SK-N-SH (cell line): ENCODE data around the gene NIPAL3. TPM values are rescaled to one million over a fixed set of nuclear protein-coding genes. Genes with fewer than 3 reads are reported as not detected.

Experiments
- CTCF ChIA-PET: fragments of 300-600, 350-600 bp; formaldehyde crosslinking; extraction: SDS; loops from one replicate; lab custom pipeline; 2021; lab: Yijun Ruan, JAX
- POLR2A ChIA-PET: fragments of 350-600 bp; sonication (Branson Sonifier 250); formaldehyde crosslinking; extraction: SDS; loops from one replicate; lab custom pipeline; 2020; ENCODE audit warnings: antibody characterized with exemption, inconsistent platforms; lab: Yijun Ruan, JAX
- DNase-seq: peaks from one replicate; pipeline ENCODE4 v3.0.0; 2012
- H2AFZ ChIP-seq: fragments of 200-600 bp; sonication (generic); 2 replicates; pipeline ENCODE4 v1.8.1; 2016; ENCODE audit warnings: antibody characterized with exemption, mild to moderate bottlenecking, low read depth
- H3F3A ChIP-seq: fragments of 200-600 bp; sonication (generic); replicated peaks from 2 replicates; pipeline ENCODE3; 2016; ENCODE audit warnings: antibody characterized with exemption, mild to moderate bottlenecking; ENCODE audit not compliant: insufficient read depth
- H3K27ac ChIP-seq, 2 experiments: fragments of 200-500 bp in 1 of 2; fragments of 200-600 bp in 1 of 2; sonication (Bioruptor generic) in 1 of 2; sonication (generic), shearing (Covaris generic) in 1 of 2; 2 replicates each; pipeline versions ENCODE4 v1.5.1 to v1.6.1; 2014 to 2016; ENCODE audit warnings: low read depth in 2 of 2, inconsistent platforms in 1 of 2, low read length in 1 of 2, mild to moderate bottlenecking in 1 of 2, mixed read lengths in 1 of 2
- H3K27me3 ChIP-seq: fragments of 200-600 bp; sonication (generic), shearing (Covaris generic); 2 replicates; pipeline ENCODE4 v1.6.1; 2016; ENCODE audit warnings: mixed run types; ENCODE audit not compliant: insufficient read depth
- H3K36me3 ChIP-seq, 2 experiments: fragments of 200-500 bp in 1 of 2; fragments of 200-600 bp in 1 of 2; sonication (Bioruptor generic) in 1 of 2; sonication (generic) in 1 of 2; replicated peaks in 1 of 2; 2 replicates each; pipeline versions ENCODE3 to v1.5.1; 2014 to 2016; ENCODE audit warnings: low read length in 1 of 2, mild to moderate bottlenecking in 1 of 2; ENCODE audit not compliant: insufficient read depth in 2 of 2, control insufficient read depth in 1 of 2
- H3K4me1 ChIP-seq, 2 experiments: fragments of 200-500 bp in 1 of 2; fragments of 200-600 bp in 1 of 2; sonication (Bioruptor generic) in 1 of 2; sonication (generic), shearing (Covaris generic) in 1 of 2; 2 replicates each; pipeline versions ENCODE4 v1.5.1 to v1.6.1; 2014 to 2016; ENCODE audit warnings: low read depth in 1 of 2, low read length in 1 of 2, mixed run types in 1 of 2; ENCODE audit not compliant: insufficient read depth in 2 of 2, control insufficient read depth in 1 of 2
- H3K4me2 ChIP-seq: fragments of 200-600 bp; sonication (generic), shearing (Covaris generic); 2 replicates; pipeline ENCODE4 v1.6.1; 2017; ENCODE audit warnings: mixed run types
- H3K4me3 ChIP-seq, 2 experiments: fragments of 200-500 bp in 1 of 2; fragments of 200-600 bp in 1 of 2; sonication (Bioruptor generic) in 1 of 2; sonication (generic), shearing (Covaris generic) in 1 of 2; 2 replicates each; pipeline versions ENCODE4 v1.5.1 to v1.8.1; 2014 to 2016; ENCODE audit warnings: low read depth in 2 of 2, inconsistent platforms in 1 of 2, low read length in 1 of 2, mild to moderate bottlenecking in 1 of 2, mixed read lengths in 1 of 2, moderate library complexity in 1 of 2
- H3K79me2 ChIP-seq: fragments of 200-600 bp; sonication (generic); 2 replicates; pipeline ENCODE4 v1.8.1; 2017; ENCODE audit warnings: mild to moderate bottlenecking; ENCODE audit not compliant: insufficient read depth
- H3K9ac ChIP-seq: fragments of 200-600 bp; sonication (generic); 2 replicates; pipeline ENCODE4 v1.6.1; 2017; ENCODE audit warnings: mixed run types
- H3K9me2 ChIP-seq: fragments of 200-600 bp; sonication (generic); 2 replicates; pipeline ENCODE4 v1.6.1; 2017; ENCODE audit warnings: mixed run types
- H3K9me3 ChIP-seq: fragments of 200-600 bp; sonication (generic); 2 replicates; pipeline ENCODE4 v1.6.1; 2017; ENCODE audit warnings: mixed run types, mild to moderate bottlenecking, moderate library complexity
- H4K20me1 ChIP-seq: fragments of 200-600 bp; sonication (generic); 2 replicates; pipeline ENCODE4 v1.6.1; 2017; ENCODE audit warnings: mild to moderate bottlenecking, mixed run types; ENCODE audit not compliant: insufficient read depth
- ELF1 ChIP-seq: IDR thresholded peaks from 2 replicates; pipeline ENCODE4 v1.4.0; 2012
- EP300 ChIP-seq, 2 experiments: IDR thresholded peaks; 2 replicates each; pipeline versions ENCODE4 v1.4.0 to v1.6.1; 2012; ENCODE audit warnings: borderline replicate concordance in 1 of 2, low read depth in 1 of 2, low read length in 1 of 2
- FOSL2 ChIP-seq: IDR thresholded peaks from 2 replicates; pipeline ENCODE4 v1.4.0; 2012; ENCODE audit warnings: low read depth, mild to moderate bottlenecking, moderate library complexity, borderline replicate concordance
- FOXJ3 ChIP-seq: sonication (generic); formaldehyde crosslinking; IDR thresholded peaks from 2 replicates; pipeline ENCODE4 v1.5.1; 2020; ENCODE audit warnings: mild to moderate bottlenecking, missing genetic modification reagents
- FOXM1 ChIP-seq: IDR thresholded peaks from 2 replicates; pipeline ENCODE4 v1.4.0; 2012; ENCODE audit warnings: low read depth, mild to moderate bottlenecking
- JUND ChIP-seq: IDR thresholded peaks from 2 replicates; pipeline ENCODE4 v1.4.0; 2012
- MEF2A ChIP-seq: IDR thresholded peaks from 2 replicates; pipeline ENCODE4 v1.4.0; 2012; ENCODE audit warnings: low read depth, borderline replicate concordance
- NFIC ChIP-seq: IDR thresholded peaks from 2 replicates; pipeline ENCODE4 v1.4.0; 2012; ENCODE audit warnings: borderline replicate concordance
- POLR2AphosphoS5 ChIP-seq: IDR thresholded peaks from 2 replicates; pipeline ENCODE4 v1.6.1; 2012; ENCODE audit warnings: low read depth, low read length
- RCOR1 ChIP-seq: fragments of 150-350 bp; IDR thresholded peaks from 2 replicates; pipeline ENCODE4 v1.6.1; 2017; ENCODE audit warnings: antibody characterized with exemption, low read length
- TAF1 ChIP-seq: IDR thresholded peaks from 2 replicates; pipeline ENCODE4 v1.6.1; 2012; ENCODE audit warnings: low read depth, mild to moderate bottlenecking, low read length, moderate library complexity, borderline replicate concordance
- TCF12 ChIP-seq: IDR thresholded peaks from 2 replicates; pipeline ENCODE4 v1.4.0; 2012
- YY1 ChIP-seq: IDR thresholded peaks from 2 replicates; pipeline ENCODE4 v1.4.0; 2012; ENCODE audit warnings: low read depth, mild to moderate bottlenecking
- WGBS: methylation state at CpG from one replicate; pipeline ENCODE4 v1.1.6; 2017; ENCODE audit warnings: low lambda C conversion rate; 5-methylcytosine and 5-hydroxymethylcytosine counted together
- polyA plus RNA-seq, 3 experiments: library from polyadenylated mRNA; depleted of rRNA; stranded (reverse); fragments of >200 nt; gene quantifications; 2 replicates each; pipeline ENCODE4 v1.2.3, GENCODE V29; 2012
- TF ChIP-seq, protein P1 (sequence below): IDR thresholded peaks from 2 replicates; pipeline ENCODE4; 2012
- TF ChIP-seq, protein P2 (sequence below): IDR thresholded peaks from 2 replicates; pipeline ENCODE4 v1.4.0; 2012; ENCODE audit warnings: low read depth, borderline replicate concordance
- TF ChIP-seq, protein P3 (sequence below): fragments of 150-350 bp; IDR thresholded peaks from 2 replicates; pipeline ENCODE4 v1.6.1; 2016; ENCODE audit warnings: mild to moderate bottlenecking, low read depth, low read length
- TF ChIP-seq, protein P4 (sequence below): fragments of 150-350 bp; IDR thresholded peaks from 2 replicates; pipeline ENCODE4 v1.6.1; 2017; ENCODE audit warnings: antibody characterized with exemption, low read length, low read depth, borderline replicate concordance
- TF ChIP-seq, protein P5 (sequence below): IDR thresholded peaks from 2 replicates; pipeline ENCODE4 v1.6.1; 2012; ENCODE audit warnings: mild to moderate bottlenecking, low read depth, low read length, moderate library complexity

The NIPAL3 gene
- polyA plus RNA-seq, 1 of the 3 experiments (the other 2 are of a cell fraction): 20.3 TPM

DNA sequence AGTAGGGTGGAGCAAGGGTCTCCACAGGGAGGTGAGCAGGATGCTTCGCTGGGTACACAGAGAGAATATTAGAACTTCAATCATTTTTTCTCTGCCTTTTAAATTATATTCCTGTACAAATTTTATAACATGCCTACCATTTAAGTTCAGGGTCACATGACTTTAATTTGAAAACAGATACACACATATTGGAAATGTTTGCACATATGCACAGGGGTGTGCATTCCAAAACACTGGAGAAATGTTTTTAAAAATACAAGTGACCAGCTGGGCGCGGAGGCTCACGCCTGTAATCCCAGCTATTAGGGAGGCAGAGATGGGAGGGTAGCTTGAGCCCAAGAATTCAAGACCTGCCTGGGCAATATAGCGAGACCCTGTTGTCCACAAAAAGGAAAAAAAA, 39.7 kb downstream of the NIPAL3 start:
- Histone ChIP-seq H3K79me2 (no peaks in the 10 kb centered on the region), H3K9me2 (no peaks in the 10 kb centered on the region), H3F3A (no peaks in the 10 kb centered on the region), H3K9me3 (no peaks in the 10 kb centered on the region), H3K4me3 (no peak overlapping the region), H4K20me1 (no peaks in the 10 kb centered on the region), H3K4me1 (no peaks in the 10 kb centered on the region; a peak in 1 of 4 replicates), H3K9ac (no peak overlapping the region), H3K4me2 (no peak overlapping the region), H2AFZ (no peak overlapping the region), H3K27me3 (no peaks in the 10 kb centered on the region), H3K27ac (no peak overlapping the region), H3K36me3 (peaks cover 5 to 7% of the 10 kb centered on the region in 2 experiments)
- TF ChIP-seq RCOR1: no peak
- TF ChIP-seq ELF1: no peak
- TF ChIP-seq YY1: no peak
- TF ChIP-seq, protein P1, sequence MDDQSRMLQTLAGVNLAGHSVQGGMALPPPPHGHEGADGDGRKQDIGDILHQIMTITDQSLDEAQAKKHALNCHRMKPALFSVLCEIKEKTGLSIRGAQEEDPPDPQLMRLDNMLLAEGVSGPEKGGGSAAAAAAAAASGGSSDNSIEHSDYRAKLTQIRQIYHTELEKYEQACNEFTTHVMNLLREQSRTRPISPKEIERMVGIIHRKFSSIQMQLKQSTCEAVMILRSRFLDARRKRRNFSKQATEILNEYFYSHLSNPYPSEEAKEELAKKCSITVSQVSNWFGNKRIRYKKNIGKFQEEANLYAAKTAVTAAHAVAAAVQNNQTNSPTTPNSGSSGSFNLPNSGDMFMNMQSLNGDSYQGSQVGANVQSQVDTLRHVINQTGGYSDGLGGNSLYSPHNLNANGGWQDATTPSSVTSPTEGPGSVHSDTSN: no peak
- TF ChIP-seq, protein P2, sequence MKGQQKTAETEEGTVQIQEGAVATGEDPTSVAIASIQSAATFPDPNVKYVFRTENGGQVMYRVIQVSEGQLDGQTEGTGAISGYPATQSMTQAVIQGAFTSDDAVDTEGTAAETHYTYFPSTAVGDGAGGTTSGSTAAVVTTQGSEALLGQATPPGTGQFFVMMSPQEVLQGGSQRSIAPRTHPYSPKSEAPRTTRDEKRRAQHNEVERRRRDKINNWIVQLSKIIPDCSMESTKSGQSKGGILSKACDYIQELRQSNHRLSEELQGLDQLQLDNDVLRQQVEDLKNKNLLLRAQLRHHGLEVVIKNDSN: no peak
- no peak for TF ChIP-seq TCF12
- no peak for TF ChIP-seq FOSL2
- TF ChIP-seq TAF1: no peak
- TF ChIP-seq FOXM1: no peak
- TF ChIP-seq, protein P3, sequence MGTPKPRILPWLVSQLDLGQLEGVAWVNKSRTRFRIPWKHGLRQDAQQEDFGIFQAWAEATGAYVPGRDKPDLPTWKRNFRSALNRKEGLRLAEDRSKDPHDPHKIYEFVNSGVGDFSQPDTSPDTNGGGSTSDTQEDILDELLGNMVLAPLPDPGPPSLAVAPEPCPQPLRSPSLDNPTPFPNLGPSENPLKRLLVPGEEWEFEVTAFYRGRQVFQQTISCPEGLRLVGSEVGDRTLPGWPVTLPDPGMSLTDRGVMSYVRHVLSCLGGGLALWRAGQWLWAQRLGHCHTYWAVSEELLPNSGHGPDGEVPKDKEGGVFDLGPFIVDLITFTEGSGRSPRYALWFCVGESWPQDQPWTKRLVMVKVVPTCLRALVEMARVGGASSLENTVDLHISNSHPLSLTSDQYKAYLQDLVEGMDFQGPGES: no peak
- no peak for TF ChIP-seq FOXJ3 (CRISPR knock-in tag)
- TF ChIP-seq, protein P4, sequence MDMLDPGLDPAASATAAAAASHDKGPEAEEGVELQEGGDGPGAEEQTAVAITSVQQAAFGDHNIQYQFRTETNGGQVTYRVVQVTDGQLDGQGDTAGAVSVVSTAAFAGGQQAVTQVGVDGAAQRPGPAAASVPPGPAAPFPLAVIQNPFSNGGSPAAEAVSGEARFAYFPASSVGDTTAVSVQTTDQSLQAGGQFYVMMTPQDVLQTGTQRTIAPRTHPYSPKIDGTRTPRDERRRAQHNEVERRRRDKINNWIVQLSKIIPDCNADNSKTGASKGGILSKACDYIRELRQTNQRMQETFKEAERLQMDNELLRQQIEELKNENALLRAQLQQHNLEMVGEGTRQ: no peak
- TF ChIP-seq JUND: no peak
- no peak for TF ChIP-seq NFIC
- no peak for TF ChIP-seq POLR2AphosphoS5
- no peak for TF ChIP-seq EP300 (IDR thresholded peaks at IDR 0.05; ENCODE audit: borderline replicate concordance in 1 of 2, low read depth in 1 of 2, low read length in 1 of 2)
- TF ChIP-seq, protein P5, sequence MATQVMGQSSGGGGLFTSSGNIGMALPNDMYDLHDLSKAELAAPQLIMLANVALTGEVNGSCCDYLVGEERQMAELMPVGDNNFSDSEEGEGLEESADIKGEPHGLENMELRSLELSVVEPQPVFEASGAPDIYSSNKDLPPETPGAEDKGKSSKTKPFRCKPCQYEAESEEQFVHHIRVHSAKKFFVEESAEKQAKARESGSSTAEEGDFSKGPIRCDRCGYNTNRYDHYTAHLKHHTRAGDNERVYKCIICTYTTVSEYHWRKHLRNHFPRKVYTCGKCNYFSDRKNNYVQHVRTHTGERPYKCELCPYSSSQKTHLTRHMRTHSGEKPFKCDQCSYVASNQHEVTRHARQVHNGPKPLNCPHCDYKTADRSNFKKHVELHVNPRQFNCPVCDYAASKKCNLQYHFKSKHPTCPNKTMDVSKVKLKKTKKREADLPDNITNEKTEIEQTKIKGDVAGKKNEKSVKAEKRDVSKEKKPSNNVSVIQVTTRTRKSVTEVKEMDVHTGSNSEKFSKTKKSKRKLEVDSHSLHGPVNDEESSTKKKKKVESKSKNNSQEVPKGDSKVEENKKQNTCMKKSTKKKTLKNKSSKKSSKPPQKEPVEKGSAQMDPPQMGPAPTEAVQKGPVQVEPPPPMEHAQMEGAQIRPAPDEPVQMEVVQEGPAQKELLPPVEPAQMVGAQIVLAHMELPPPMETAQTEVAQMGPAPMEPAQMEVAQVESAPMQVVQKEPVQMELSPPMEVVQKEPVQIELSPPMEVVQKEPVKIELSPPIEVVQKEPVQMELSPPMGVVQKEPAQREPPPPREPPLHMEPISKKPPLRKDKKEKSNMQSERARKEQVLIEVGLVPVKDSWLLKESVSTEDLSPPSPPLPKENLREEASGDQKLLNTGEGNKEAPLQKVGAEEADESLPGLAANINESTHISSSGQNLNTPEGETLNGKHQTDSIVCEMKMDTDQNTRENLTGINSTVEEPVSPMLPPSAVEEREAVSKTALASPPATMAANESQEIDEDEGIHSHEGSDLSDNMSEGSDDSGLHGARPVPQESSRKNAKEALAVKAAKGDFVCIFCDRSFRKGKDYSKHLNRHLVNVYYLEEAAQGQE: no peak
- no peak for TF ChIP-seq MEF2A
- WGBS: 93% methylated on average over 5 of the region's 5 CpGs
- no peak for DNase-seq
- POLR2A ChIA-PET: no interaction called here
- CTCF ChIA-PET: interaction anchor here (1.6 kb wide), 1 partner anchor 132 kb away, joined by 3 read pairs; no protein-coding TSS in a partner anchor
